ENCODE measurements around the gene PREP. TPM values are rescaled to one million over a fixed set of nuclear protein-coding genes. Genes with fewer than 3 reads are reported as not detected.
A peak's percentile ranks its signal among the peaks of the same experiment; 100 is the strongest.

The PREP gene
- total and polyA plus RNA-seq, 2 of the 8 experiments (the other 6 are each of a cell fraction or from before 2014, with no cell fraction given) = 26.8 to 70.0 TPM

DNA sequence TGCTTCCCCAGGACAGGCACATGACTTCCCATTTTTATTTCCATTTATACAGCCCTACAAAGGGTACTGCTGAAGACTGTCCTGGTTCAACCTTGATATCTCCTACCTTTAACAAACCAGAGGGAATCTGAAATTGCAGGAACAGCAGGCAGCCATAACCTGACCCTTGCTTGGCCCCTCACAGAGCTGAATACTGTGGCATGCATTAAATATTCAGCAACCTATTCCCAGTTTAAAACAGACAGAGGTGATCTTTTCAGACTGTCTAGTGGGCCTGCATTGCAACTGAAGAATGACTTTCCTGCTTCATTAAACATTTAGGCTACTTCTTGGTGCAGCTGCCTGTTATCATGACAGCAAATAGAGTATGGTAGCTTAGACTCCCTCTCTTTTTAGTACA, 146.3 kb downstream of the PREP start:
- H3K9ac ChIP-seq (replicated peaks in 1 of 4; ENCODE audit: extremely low read depth in 1 of 4, low read depth in 3 of 4, low read length in 3 of 4) = no peak overlapping the region
- H2AFZ ChIP-seq (ENCODE audit: low read length) = peak overlapping the region; percentile 13; the same call in 1 of the 2 replicates
- H4K8ac ChIP-seq (ENCODE audit: extremely low read depth, insufficient read depth, low read length) = no peak overlapping the region
- H2BK5ac ChIP-seq (ENCODE audit: low read depth, low read length) = no peak overlapping the region
- peaks cover 0 to 11% (median 7%) of the 10 kb centered on the region in 4 experiments; a peak in 2 of 7 replicates for H3K4me1 ChIP-seq (replicated peaks in 1 of 4; ENCODE audit: control insufficient read depth in 3 of 4, insufficient read depth in 4 of 4, low read length in 3 of 4)
- no peak overlapping the region for H2BK120ac ChIP-seq (replicated peaks; ENCODE audit: low read depth, low read length)
- H3K4me3 ChIP-seq (ENCODE audit: extremely low read depth in 1 of 4, insufficient read depth in 2 of 4, low read depth in 3 of 4, low read length in 4 of 4) = no peak overlapping the region
- H4K5ac ChIP-seq (ENCODE audit: insufficient read length, low read depth, low read length) = no peak overlapping the region
- no peak overlapping the region for H4K91ac ChIP-seq (replicated peaks; ENCODE audit: insufficient read length, low read length)
- no peak overlapping the region for H3K56ac ChIP-seq (replicated peaks; ENCODE audit: insufficient read length, low read depth, low read length)
- H3K4ac ChIP-seq (replicated peaks; ENCODE audit: insufficient read length, low read depth, low read length) = no peak overlapping the region
- no peaks in the 10 kb centered on the region for H3K36me3 ChIP-seq (ENCODE audit: control insufficient read depth in 2 of 4, insufficient read depth in 4 of 4, low read length in 3 of 4)
- no peak overlapping the region for H2BK20ac ChIP-seq (ENCODE audit: low read length)
- H3K27ac ChIP-seq (ENCODE audit: low read depth, low read length) = no peak overlapping the region
- H4K20me1 ChIP-seq (replicated peaks in 1 of 2; ENCODE audit: control insufficient read depth in 1 of 2, insufficient read depth in 2 of 2, low read length in 2 of 2) = no peaks in the 10 kb centered on the region
- no peaks in the 10 kb centered on the region for H3K23me2 ChIP-seq (ENCODE audit: low read depth, low read length)
- no peak overlapping the region for H3K18ac ChIP-seq (ENCODE audit: extremely low read depth, low read length)
- no peak overlapping the region for H3K4me2 ChIP-seq (ENCODE audit: insufficient read depth in 1 of 2, low read depth in 2 of 2, low read length in 2 of 2)
- no peak overlapping the region for H2AK5ac ChIP-seq (ENCODE audit: low read depth, low read length)
- POLR2A ChIA-PET (ENCODE audit: partially characterized antibody) = interaction anchor here (1.0 kb wide), 1 partner anchor 135 kb away, joined by 3 read pairs; no protein-coding TSS in a partner anchor
- CTCF ChIA-PET (ENCODE audit: partially characterized antibody) = interaction anchor here (1.0 to 1.8 kb wide), 2 partner anchors 63 to 169 kb away, joined by 4 to 5 read pairs; no protein-coding TSS in a partner anchor
- no peak overlapping the region for H3K14ac ChIP-seq (ENCODE audit: insufficient read length)
- H3K27me3 ChIP-seq (replicated peaks in 1 of 4; ENCODE audit: control insufficient read depth in 3 of 4, extremely low read depth in 1 of 4, insufficient read depth in 3 of 4, low read length in 3 of 4) = no peaks in the 10 kb centered on the region
- TF ChIP-seq RFX5 (IDR thresholded peaks at IDR 0.05; ENCODE audit: borderline replicate concordance, low read depth, low read length) = no peak
- no peak for TF ChIP-seq BACH1 (IDR thresholded peaks at IDR 0.05; ENCODE audit: low read length)
- no peak for TF ChIP-seq HDAC6 (IDR thresholded peaks at IDR 0.05; ENCODE audit: low read depth, low read length)
- no peaks in the 10 kb centered on the region for H3K9me3 ChIP-seq (ENCODE audit: insufficient read depth in 2 of 2, low read depth in 1 of 2, low read length in 1 of 2)
- no peak overlapping the region for H2BK15ac ChIP-seq (ENCODE audit: low read length)
- H3K23ac ChIP-seq (ENCODE audit: insufficient read length) = no peak overlapping the region
- DNase-seq (ENCODE audit: low read depth in 1 of 2, low spot score in 2 of 2) (no peak), FAIRE-seq (no peak)
- no peak overlapping the region for H2BK12ac ChIP-seq (ENCODE audit: low read depth, low read length)
- no peaks in the 10 kb centered on the region for H3K79me1 ChIP-seq (ENCODE audit: low read depth, low read length)
- H3K79me2 ChIP-seq (ENCODE audit: control insufficient read depth in 1 of 2, insufficient read depth in 2 of 2, low read length in 2 of 2) = no peaks in the 10 kb centered on the region

Data from H1 (cell line).